Natural killer cell (primary cell): Measurements from ENCODE around the gene RAD51B. TPM values are rescaled to one million over a fixed set of nuclear protein-coding genes. Genes with fewer than 3 reads are reported as not detected.

Experiments used
- ATAC-seq, 3 donors: fragments of 150-1000 bp in 2 of 3; fragments of 200-7000 bp in 1 of 3; cut with Tn5 transposase; 1 replicate in 1 of 3; 2 replicates in 2 of 3; pipeline ENCODE4 v1.10.0; 2021; ENCODE audit warnings: mild to moderate bottlenecking in 2 of 3, moderate library complexity in 2 of 3
- DNase-seq, 2 donors: peaks; one replicate each; pipeline versions ENCODE4 v3.0.0 to v3.0.0-alpha.2; 2013 to 2021; ENCODE audit warnings: mixed read lengths in 1 of 2
- H3K27ac ChIP-seq: one replicate; pipeline ENCODE4 v1.5.1; 2013; ENCODE audit warnings: mild to moderate bottlenecking, low read length
- H3K27me3 ChIP-seq: one replicate; pipeline ENCODE4 v1.6.1; 2013; ENCODE audit warnings: low read length; ENCODE audit not compliant: control insufficient read depth, insufficient read depth
- H3K36me3 ChIP-seq: one replicate; pipeline ENCODE4 v1.6.1; 2013; ENCODE audit warnings: low read length; ENCODE audit not compliant: control insufficient read depth, insufficient read depth
- H3K4me1 ChIP-seq: one replicate; pipeline ENCODE4 v1.6.1; 2013; ENCODE audit warnings: low read length; ENCODE audit not compliant: control insufficient read depth, insufficient read depth
- H3K4me3 ChIP-seq: one replicate; pipeline ENCODE4 v1.5.1; 2013; ENCODE audit warnings: low read length
- H3K9me3 ChIP-seq: one replicate; pipeline ENCODE4 v1.6.1; 2013; ENCODE audit warnings: low read length; ENCODE audit not compliant: control insufficient read depth, insufficient read depth
- H3K27ac Mint-ChIP-seq, 2 donors: one replicate each; pipeline ENCODE4 v1.8.0; 2022; ENCODE audit warnings: mild to moderate bottlenecking in 2 of 2, mixed read lengths in 2 of 2, moderate library complexity in 1 of 2
- H3K27me3 Mint-ChIP-seq, 2 donors: one replicate each; pipeline ENCODE4 v1.8.0; 2022; ENCODE audit warnings: low read depth in 2 of 2, mixed read lengths in 2 of 2
- H3K36me3 Mint-ChIP-seq: one replicate; pipeline ENCODE4 v1.8.0; 2022; ENCODE audit warnings: mixed read lengths
- H3K4me1 Mint-ChIP-seq, 2 donors: one replicate each; pipeline ENCODE4 v1.8.0; 2022; ENCODE audit warnings: mixed read lengths in 2 of 2
- H3K4me3 Mint-ChIP-seq: one replicate; pipeline ENCODE4 v1.8.0; 2022; ENCODE audit warnings: mild to moderate bottlenecking, moderate library complexity, mixed read lengths
- H3K9me3 Mint-ChIP-seq, 2 donors: one replicate each; pipeline ENCODE4 v1.8.0; 2022; ENCODE audit warnings: mixed read lengths in 2 of 2
- CTCF ChIP-seq: fragments of 200-600 bp; IDR thresholded peaks from one replicate; pipeline ENCODE4 v1.8.0; 2022; ENCODE audit warnings: antibody characterized with exemption
- WGBS: methylation state at CpG from one replicate; pipeline ENCODE4 v1.1.7; 2013; ENCODE audit warnings: missing lambda C conversion rate; ENCODE audit not compliant: insufficient coverage; 5-methylcytosine and 5-hydroxymethylcytosine counted together
- intact Hi-C: fragments of 100-400 bp; cut with micrococcal nuclease; formaldehyde crosslinking; loops from one replicate; pipeline ENCODE4 v1.14.2; 2022
- total RNA-seq, 4 donors: library from RNA; stranded (reverse); fragments of 120-200 nt in 1 of 4; gene quantifications; one replicate each; pipeline versions ENCODE4 v1.2.3 to v1.2.4, GENCODE V29; 2013 to 2022

Gene RAD51B
- total RNA-seq, 3 donors from 2014 or later (not counting 1 experiment from before 2014, with no cell fraction given) = 28.1 to 37.6 (median 28.6) TPM

GRCh38 chr14:68704736-68705720 is 885.4 kb downstream of the RAD51B start:
- H3K36me3 Mint-ChIP-seq = no peaks in the 10 kb centered on the region
- H3K27ac ChIP-seq = no peak overlapping the region
- no peaks in the 10 kb centered on the region for H3K9me3 ChIP-seq
- H3K36me3 ChIP-seq = no peaks in the 10 kb centered on the region
- H3K4me1 ChIP-seq = peaks cover 13% of the 10 kb centered on the region
- H3K27me3 Mint-ChIP-seq = peaks cover 0 to 4% of the 10 kb centered on the region in 2 donors
- no peaks in the 10 kb centered on the region for H3K4me1 Mint-ChIP-seq
- ATAC-seq = no peak
- no peak overlapping the region for H3K27ac Mint-ChIP-seq
- no peaks in the 10 kb centered on the region for H3K27me3 ChIP-seq
- no peak overlapping the region for H3K4me3 ChIP-seq
- H3K4me3 Mint-ChIP-seq = no peak overlapping the region
- TF ChIP-seq CTCF = no peak
- WGBS = 94% methylated on average over 16 of the region's 16 CpGs
- intact Hi-C loops = no loop called here
- H3K9me3 Mint-ChIP-seq = no peaks in the 10 kb centered on the region
- DNase-seq = no peak

GRCh38 chr14:68705741-68706283 is 886.2 kb downstream of the RAD51B start:
- TF ChIP-seq CTCF = no peak
- intact Hi-C loops = no loop called here
- H3K27ac Mint-ChIP-seq = no peak overlapping the region
- H3K27me3 Mint-ChIP-seq = peaks cover 0 to 4% of the 10 kb centered on the region in 2 donors
- ATAC-seq (no peak), DNase-seq (no peak)
- no peaks in the 10 kb centered on the region for H3K36me3 Mint-ChIP-seq
- no peaks in the 10 kb centered on the region for H3K4me1 Mint-ChIP-seq
- WGBS = 96% methylated on average over 10 of the region's 10 CpGs
- Histone ChIP-seq H3K4me3 (no peak overlapping the region), H3K36me3 (no peaks in the 10 kb centered on the region), H3K27ac (no peak overlapping the region), H3K27me3 (no peaks in the 10 kb centered on the region), H3K9me3 (no peaks in the 10 kb centered on the region), H3K4me1 (peaks cover 13% of the 10 kb centered on the region)
- H3K4me3 Mint-ChIP-seq = no peak overlapping the region
- H3K9me3 Mint-ChIP-seq = no peaks in the 10 kb centered on the region

- DNase-seq (no peak), ATAC-seq (no peak)
- Histone ChIP-seq H3K36me3 (no peaks in the 10 kb centered on the region), H3K4me1 (peaks cover 26% of the 10 kb centered on the region), H3K27ac (no peak overlapping the region), H3K9me3 (no peaks in the 10 kb centered on the region), H3K27me3 (no peaks in the 10 kb centered on the region), H3K4me3 (no peak overlapping the region)
- Mint-ChIP-seq H3K9me3 (no peaks in the 10 kb centered on the region), H3K27me3 (peaks cover 0 to 4% of the 10 kb centered on the region in 2 donors), H3K27ac (no peak overlapping the region), H3K36me3 (no peaks in the 10 kb centered on the region), H3K4me3 (no peak overlapping the region), H3K4me1 (peaks cover 16% of the 10 kb centered on the region in 2 donors)
- TF ChIP-seq CTCF = no peak
- WGBS = 92% methylated on average over 4 of the region's 4 CpGs
- intact Hi-C loops = no loop called here
Measured at GRCh38 chr14:68707482-68707881, 887.9 kb downstream of the RAD51B start.
